C4-2B (cell line): ENCODE measurements around the gene PDCD11.

Experiments used
- ZFX ChIP-seq: fragments of 450-650 bp; IDR thresholded peaks from 2 replicates; pipeline ENCODE4 v1.6.1; 2017
- TF ChIP-seq, protein P1 (sequence below): fragments of 450-650 bp; conservative IDR thresholded peaks from 2 replicates; pipeline ENCODE4 v1.5.1; 2017; ENCODE audit warnings: mild to moderate bottlenecking

DNA sequence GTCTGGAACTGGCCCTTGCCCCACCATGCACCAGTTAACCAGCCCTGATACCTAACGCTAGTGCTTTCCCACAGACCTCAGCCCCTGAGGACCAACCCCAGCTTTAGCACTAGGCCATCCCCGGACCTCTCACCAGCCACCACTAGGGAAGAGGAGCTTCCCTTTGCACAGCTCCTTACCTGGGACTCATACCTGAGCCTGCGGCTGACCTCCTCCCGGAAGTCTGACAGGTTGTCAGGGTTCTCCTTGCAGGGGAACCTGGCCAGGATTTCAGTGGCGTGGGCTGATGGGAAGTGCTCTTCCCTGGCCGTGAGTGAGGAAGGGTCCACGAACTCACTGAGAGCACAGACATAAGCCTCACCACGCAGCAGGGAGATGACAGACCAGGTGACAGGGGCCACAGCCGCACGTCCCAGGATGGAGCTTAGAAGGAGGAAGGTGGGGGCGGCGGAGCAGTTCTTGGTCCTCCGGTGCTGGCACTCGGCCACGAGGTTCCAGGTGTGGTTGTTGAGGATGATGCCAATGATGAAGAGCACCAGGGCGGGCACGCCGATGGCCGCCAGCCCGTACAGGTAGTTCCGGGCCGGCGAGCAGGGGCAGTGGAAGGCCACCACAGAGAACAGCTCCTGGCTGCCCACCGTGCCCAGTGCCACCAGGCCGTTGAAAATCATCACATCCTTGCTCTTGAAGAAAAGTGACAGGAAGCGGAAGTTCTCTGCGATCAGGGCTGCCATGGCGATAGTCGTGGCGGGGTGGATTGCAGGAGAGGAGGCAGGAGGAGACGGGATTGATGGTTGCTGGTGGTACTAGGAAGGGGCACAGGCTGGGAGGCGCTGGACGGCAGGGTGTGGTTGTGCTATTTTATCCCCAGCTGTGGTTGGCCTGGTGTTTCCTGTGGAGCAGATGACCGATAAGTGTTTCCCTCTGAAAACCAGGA lies 53.0 kb downstream of the PDCD11 start:
- TF ChIP-seq, protein P1, sequence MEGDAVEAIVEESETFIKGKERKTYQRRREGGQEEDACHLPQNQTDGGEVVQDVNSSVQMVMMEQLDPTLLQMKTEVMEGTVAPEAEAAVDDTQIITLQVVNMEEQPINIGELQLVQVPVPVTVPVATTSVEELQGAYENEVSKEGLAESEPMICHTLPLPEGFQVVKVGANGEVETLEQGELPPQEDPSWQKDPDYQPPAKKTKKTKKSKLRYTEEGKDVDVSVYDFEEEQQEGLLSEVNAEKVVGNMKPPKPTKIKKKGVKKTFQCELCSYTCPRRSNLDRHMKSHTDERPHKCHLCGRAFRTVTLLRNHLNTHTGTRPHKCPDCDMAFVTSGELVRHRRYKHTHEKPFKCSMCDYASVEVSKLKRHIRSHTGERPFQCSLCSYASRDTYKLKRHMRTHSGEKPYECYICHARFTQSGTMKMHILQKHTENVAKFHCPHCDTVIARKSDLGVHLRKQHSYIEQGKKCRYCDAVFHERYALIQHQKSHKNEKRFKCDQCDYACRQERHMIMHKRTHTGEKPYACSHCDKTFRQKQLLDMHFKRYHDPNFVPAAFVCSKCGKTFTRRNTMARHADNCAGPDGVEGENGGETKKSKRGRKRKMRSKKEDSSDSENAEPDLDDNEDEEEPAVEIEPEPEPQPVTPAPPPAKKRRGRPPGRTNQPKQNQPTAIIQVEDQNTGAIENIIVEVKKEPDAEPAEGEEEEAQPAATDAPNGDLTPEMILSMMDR: no peak
- no peak for TF ChIP-seq ZFX
